Cerebellar nuclear complex (tissue), 1 donor: ENCODE data around the gene PLA1A.
"Not testable (repeated sequence)": the region's sequence is repeated elsewhere in the genome, so short reads cannot be mapped to it uniquely, and the experiment has no call there.

ENCODE experiments used
- DNase-seq, 2 experiments: peaks; one replicate each; lab custom pipeline; 2025; lab: John Stamatoyannopoulos, UW

PLA1A gene, protein sequence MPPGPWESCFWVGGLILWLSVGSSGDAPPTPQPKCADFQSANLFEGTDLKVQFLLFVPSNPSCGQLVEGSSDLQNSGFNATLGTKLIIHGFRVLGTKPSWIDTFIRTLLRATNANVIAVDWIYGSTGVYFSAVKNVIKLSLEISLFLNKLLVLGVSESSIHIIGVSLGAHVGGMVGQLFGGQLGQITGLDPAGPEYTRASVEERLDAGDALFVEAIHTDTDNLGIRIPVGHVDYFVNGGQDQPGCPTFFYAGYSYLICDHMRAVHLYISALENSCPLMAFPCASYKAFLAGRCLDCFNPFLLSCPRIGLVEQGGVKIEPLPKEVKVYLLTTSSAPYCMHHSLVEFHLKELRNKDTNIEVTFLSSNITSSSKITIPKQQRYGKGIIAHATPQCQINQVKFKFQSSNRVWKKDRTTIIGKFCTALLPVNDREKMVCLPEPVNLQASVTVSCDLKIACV

DNA sequence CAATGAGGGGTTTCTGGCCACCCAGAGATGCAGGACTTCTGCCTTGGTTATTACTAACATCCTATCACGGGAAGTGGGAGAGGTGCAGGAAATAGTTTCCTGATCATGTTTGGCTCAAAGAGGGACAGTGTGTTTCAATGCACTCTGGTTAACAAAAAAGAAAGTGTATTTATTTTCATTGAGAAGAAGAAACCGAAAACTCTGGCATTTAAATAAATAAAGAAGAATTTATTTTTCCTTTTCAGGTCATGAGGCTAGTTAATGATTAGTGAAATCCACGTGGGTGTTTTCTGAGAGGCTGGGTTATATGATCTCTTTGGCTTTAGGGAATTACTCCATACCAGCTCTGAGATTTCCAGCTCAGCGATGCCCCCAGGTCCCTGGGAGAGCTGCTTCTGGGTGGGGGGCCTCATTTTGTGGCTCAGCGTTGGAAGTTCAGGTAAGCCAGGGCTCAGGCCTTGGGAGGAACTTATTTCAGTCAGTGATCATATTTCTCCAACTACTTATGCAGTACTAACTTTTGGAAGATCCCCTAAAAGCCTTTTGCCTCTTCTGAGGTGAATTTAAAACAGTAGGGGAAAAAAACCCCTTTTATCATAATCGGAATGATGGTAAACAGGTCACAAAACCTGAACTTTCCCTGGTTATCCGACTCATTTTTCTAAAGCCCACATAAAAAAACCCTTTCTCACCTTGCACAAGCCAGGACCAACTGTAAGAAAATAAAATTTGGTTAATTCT, at the start of gene PLA1A:
PLA1A (plus strand) TSS at position 338 of the 741 bp plus-strand sequence; CDS start at position 367, 29 bp downstream.
- DNase-seq, result no peak

DNA sequence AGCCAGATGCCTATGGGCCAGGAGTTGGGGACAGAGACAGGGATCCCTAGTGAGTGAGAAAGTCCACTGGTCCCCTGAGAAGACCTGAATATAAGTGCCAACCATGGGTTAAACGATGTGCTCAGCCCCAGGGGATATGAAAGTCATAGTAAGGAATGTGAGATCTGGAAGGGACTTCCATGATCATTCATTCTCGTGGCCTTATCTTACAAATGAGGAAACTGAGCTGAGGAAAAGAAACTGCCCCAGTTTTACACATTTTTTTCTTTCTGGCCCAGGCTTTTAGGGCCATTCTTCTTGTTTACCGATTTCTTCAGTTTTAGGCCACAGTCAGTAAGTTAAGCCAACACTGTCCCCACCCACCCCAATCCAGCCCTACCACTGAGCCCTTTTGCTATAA, 49.3 kb upstream of the PLA1A start:
- no peak for DNase-seq

DNA sequence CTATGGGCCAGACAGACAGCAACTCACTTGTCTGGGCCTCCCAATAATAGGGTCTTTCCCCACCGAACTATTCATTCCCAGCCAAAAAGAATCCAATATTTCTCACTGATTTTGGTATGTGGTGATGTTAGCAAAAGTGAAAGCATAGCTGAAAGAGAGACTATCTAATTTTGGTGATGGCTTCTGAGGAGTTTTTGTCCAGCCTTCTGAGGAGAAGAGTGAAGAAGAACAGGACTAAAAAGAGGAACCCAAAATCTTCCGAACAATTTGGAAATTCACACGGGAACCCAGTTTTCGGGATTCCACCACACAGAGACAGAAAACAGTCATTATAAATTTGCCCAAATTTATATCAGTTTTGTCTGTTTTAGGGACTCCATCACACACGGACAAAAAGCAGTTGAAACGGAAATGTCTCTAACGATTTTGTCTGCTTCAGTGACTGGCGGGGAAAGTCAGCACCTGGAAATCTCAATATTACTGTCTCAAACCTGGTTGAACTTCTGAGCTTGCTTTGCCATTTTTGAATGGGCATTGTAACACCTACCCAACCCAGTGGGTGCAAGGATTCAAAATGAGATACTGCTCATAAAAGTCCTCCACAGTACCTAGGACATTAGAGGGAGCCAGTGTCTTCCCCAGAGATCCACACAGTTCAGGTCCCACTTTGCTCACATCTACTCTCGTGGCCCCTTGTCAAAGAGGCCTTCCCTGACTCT, 47.3 kb upstream of the PLA1A start:
- DNase-seq, result no peak

DNA sequence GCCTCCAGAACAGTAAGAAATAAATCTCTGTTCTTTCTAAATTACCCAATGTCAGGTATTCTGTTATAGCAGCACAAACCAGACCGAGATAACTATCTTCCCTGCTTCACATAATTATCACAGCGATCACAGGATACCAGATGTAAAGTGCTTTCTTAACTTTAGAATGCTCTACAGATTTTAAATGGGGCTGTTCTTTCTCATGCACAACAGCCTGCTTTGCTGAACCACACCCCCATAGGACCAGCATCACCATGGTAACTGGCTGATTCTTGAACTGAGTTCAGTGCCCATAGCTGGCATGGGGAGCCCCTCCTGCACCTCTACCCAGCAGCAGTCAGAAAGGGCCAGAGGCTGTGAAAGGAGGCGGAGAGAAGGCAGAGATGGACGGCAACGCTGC, 46.1 kb upstream of the PLA1A start:
- DNase-seq, result no peak

DNA sequence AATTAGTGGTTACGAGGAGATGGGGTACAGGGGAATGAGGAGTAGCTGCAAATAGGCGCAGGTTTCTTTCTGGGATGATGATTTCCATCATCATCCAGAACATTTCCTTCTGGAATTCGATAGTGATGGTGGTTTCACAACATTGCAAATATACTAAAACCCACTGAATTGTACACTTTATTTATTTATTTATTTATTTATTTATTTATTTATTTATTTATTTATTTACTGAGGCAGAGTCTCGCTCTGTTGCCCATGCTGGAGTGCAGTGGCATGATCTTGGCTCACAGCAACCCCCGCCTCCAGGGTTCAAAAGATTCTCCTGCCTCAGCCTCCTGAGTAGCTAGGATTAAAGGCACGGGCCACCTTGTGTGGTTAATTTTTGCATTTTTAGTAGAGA, 44.8 kb upstream of the PLA1A start:
- DNase-seq, result not testable (repeated sequence)

DNA sequence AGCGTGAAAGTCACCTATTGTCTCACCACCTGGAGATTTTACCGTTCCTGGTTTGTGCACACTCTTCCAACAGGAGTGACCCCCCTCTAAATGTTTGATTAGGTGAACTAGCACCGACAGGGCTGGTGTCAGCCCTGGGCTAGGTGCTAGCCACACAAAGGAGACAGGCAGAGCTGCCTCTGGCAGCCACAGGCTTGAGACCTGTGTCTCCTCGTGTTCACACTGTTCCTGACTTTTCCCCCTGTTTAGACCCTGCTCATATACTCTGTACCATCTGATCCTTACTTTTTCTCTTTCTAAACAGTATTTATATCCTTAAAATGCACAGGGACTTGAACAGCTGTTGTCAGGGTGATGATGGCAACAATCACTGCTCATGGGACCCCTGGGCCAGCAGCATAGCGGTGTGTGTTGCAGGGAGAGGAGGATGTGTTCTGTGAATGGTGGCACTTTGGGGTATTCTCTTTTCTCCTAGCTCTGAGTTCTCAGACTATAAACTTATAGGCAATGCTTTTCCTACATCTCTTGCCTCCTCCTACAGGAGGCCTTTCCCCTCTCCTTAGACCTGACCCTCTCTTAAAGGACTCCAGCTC, 43.8 kb upstream of the PLA1A start:
- DNase-seq, result no peak

DNA sequence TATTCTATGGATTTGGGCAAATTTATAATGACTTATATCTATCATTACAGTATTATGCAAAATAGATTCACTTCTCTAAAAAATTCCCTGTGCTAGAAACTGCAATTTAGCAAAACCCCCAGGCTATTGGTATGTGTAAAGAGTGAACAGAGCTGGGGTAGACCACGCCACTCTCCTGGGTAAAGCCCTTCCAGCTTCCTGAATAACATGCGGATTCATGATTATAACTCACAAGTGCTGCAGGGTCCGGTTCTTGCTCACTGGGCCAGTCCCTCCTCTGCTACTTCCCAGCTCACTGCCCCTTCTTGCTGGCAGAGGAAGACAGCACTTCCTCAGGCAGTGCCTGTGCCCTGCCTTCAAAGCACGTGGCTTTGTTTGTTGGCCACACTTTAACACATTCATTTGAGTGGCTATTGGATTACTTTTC, 42.4 kb upstream of the PLA1A start:
- DNase-seq, result no peak

DNA sequence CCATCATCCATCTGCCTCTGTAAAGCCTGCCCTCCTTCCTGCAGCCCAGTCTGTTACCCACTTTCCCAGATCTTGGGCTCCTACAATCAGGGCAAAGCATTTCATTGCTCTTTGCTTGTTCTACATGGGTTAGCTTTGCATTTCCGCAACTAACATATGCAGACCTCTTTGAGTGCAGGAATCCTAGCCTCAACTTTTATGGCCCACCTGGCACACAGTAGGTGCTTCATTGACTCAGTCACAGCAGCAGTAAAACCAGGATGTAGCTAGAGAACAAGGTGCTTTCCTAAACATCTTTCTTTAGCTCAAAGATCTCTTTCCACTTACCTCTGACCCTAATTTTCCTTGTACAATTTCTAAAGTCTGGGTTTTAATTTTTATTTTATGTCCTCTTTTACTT, 41.8 kb upstream of the PLA1A start:
- DNase-seq, result no peak

DNA sequence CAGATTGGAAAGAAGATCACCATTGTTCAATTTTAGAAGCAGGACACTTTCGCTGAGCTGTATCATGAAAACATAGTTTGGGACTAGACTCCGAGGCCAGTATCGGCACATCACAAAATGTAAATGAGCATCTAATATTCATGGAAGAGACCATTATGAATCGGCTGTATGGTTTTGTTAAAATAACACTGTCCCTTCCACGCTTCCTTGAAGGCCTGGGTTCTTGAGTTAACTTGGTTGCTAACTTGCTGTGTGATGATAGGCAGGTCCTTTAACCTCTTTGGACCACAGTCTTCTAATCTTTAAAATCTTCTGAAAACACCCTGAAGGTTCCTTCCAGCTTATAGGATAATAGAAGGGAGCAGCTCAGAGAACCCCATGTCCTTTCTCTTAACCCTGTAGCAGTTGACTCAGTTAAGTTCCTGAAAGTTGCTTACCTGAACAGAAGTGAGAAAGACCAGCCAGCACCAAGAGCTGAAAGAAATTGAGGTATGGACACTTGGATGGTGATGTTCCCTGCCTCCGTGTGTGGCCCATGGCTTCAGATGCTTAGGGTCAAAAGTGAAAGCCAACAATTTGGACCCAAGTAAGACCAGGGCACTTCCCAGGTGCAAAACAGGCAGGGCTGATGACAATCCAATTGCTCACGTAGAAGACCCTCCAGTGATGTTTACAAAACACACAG, 40.4 kb upstream of the PLA1A start:
- no peak for DNase-seq

DNA sequence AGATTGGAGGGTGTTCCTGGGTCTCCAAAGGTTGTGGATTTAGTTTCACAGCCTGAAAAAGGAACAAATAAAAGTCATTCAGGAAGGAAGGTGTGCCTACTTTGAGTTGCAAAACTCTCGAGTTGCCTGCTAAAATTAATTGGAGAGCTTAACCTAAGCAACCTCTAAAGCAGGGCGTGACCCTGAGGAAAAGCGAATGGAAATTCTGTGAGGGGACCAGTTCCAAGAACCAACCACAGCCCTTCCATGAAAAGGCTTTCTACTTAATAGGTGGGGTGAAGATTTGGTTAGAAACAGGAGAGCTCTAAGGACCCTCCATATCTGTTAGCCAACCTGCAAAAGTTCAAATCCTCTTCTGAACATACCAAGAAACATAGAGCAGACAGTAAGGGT, 39.8 kb upstream of the PLA1A start:
- no peak for DNase-seq

DNA sequence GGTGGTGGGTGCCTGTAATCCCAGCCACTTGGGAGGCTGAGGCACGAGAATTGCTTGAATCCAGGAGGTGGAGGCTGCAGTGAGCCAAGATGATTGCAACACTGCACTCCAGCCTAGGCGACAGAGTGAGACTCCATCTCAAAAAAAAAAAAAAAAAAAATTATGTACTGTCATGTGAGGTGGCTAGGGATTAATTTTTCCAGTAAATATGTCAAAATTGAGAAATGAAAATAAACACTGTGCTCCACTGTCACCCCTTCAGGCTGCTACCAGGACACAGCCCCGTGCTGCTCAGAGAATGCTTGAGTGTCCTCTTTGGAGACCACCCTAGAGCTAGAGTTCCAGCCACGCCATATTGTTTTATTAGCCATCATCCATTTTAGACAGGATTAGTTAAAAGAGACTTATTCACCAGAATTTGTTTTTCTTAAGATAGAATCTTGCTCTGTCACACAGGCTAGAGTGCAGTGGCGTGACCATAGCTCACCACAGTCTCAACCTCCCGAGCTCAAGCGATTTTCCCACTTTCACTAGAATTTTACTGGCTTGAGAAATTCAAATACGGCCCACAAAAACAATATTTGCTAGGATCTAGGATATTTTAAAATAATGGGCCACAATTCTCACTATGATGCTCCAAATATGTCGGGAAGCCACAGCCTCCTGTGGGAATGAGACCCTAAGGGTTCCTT, 38.9 kb upstream of the PLA1A start:
- DNase-seq, result no peak

DNA sequence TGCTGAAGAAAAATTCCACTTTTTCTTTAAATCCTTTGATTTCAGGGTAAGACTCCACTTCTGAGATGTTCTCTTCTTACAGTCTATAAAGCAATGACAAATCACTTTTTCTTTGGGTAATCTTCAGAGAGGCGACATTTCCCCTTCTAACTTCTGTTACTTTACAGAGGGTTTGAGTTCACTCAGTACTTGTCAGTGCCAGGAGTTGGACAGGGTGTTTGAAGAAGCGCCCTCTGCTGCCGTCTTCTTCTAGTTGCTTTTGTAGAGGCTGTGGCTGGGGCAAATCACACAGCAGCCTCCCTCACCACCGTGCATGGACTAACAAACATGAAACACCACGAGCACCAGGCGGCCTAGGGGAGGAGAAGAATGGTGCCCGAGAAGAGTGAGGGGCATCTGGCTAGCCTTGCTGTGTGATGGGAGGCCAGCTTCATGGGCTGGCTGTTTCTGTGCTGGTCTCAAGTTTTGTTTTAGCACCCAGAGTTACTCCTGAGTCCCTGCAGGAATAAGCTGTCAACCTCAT, 38.2 kb upstream of the PLA1A start, which contains the start of gene CD80:
CD80 (minus strand) TSS at position 174 of the 523 bp plus-strand sequence. CDS start 1,886 bp downstream, outside the sequence.
- DNase-seq, result no peak

DNA sequence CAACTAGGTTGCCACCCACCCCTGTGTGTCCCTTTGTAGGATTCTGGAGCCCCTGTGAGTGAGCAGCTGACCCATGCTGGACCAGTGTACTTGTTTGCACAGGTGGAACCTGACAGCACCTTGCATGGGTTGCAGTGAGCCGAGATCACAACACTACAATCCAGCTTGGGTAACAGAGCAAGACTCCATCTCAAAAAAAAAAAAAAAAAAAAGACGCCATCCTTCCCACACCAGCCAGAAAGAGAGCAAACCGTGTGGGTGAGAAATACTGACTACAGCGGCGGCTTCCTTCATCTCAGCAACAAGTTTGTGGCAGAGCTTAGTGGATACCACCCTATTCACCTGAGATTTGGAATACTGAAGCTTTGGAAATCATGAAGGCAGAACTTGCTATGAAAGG, 37.5 kb upstream of the PLA1A start:
- no peak for DNase-seq

DNA sequence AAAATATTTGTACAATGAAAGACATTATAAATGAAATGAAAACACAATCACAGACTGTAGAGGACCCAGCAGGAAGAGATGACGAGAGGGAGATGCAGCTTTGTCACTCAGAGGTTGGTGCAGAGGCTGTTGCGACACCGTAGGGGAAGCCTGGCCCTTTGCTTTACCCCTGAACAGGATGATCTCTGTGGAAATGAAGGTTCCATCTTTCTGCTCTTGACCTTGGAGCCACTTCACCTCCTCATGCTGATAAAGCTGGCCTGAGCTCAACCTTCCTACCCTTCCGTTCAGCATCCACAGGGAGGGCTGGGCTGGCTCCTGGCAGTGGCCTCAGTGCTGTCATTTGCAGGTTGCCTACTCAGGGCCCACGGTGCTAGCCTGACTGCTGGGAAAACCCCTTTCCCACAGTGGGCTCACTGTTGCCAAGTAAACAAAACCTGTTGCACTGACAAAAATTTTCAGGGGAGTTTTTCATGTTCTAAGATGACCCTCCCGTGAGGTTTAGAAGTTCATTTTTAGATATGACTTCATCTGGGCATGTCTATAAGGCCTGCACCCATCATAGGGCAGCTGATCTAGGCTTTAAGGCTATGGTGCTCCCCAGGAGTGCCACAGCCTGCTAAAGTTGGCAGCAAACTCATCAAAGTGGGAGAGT, 35.3 kb upstream of the PLA1A start:
- no peak for DNase-seq

DNA sequence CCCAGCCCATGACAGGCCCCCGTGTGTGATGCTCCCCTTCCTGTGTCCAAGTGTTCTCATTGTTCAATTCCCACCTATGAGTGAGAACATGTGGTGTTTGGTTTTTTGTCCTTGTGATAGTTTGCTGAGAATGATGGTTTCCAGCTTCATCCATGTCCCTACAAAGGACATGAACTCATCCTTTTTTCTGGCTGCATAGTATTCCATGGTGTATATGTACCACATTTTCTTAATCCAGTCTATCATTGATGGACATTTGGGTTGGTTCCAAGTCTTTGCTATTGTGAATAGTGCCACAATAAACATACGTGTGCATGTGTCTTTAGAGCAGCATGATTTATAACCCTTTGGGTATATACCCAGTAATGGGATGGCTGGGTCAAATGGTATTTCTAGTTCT, 34.4 kb upstream of the PLA1A start:
- not testable (repeated sequence) for DNase-seq

DNA sequence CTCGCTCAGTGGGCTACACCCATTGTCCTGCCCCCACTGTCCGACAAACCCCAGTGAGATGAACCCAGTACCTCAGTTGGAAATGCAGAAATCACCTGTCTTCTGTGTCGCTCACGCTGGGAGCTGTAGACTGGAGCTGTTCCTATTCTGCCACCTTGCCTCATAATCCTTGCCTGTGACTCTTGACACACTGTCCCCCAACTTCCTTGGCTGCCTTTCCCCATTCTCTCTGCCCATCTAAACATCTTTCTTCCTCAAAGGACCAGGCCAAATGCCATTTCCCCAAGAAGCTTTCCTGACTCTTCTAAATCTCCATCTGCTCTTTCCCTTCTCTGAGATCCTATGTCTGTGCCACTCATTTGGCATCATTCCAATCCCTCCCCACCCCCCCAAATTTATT, 28.5 kb upstream of the PLA1A start:
- no peak for DNase-seq

DNA sequence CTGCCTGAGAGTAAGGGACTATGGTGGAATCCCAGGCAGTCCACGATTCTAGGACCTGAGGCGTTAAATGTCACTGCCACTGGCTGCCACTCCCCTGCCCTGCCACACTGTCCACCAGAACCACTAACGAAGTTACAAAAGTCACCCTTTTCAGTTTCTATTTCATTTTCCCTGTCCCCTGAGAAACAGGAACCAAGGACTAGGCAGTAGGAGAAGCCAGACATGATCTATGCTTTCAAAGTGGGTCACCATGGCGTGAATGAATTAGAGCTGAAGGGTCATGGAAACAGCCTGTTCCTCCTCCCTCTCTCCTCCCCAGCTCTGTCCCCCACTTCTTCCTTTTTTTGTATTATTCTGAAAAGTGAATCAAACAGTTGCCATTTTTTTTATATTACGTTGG, 27.5 kb upstream of the PLA1A start:
- no peak for DNase-seq

DNA sequence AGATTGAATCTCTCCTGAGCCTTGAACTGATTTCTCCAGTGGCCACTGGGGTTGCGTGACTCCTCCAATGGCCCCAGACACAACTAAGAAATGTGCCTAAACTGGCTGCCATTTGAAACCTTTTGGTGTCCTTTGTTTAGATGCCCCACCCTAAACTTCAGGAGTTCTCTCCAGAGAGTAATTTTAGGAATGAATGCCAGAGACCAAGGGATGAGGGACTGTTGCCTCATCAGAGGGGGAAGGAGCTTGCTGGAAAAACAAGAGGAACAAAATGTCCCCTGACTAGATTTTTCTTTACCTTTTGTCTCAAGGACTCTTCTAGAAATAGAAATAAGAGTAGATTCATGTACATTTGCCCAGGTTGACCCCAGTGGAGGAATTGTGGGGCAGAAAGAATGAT, 26.5 kb upstream of the PLA1A start:
- DNase-seq, result no peak

DNA sequence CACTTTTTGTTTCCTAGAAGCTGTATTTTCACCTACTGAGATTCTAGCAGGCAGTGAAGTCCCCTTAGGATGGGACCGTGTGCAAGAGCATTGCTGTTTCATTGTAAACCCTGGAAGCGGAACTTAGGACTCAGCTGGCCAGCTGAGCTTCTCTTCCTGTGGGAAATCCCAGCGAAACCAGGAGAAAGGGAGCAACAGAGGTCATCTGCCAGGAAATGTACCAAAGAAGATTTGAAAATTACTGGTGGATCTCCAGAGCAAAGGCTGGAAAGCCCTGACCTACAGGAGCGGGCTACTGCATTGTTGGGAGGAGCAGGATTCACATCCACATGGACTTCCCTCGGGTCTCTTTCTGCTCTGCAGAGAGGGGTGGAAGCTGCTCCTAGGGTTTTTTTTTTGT, 26.0 kb upstream of the PLA1A start:
- no peak for DNase-seq

DNA sequence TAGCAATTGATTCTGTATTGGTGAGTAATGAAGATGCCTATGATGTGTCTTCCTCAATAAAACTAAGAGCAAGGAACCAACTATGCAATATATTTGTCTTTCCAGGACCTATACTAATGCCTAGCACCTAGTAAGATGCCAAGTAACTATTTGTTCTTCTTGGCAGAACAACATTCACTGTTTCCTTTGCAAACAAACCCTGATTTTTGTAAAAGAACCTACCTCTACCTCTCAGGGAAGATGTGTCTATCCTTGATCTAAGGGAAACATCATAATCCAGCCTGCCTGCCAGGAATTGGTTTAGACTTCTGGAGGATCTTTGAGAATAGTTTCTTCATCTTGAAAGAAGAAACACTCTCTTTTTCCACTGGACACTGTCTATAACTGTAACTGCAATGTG, 22.2 kb upstream of the PLA1A start:
- no peak for DNase-seq
